GM12878 (cell line): ENCODE data around the gene PRCC. TPM values are rescaled to one million over a fixed set of nuclear protein-coding genes. Genes with fewer than 3 reads are reported as not detected.

ENCODE experiments used
- ATAC-seq: fragments of 200-7000 bp; cut with Tn5 transposase; 3 replicates; pipeline ENCODE4 v1.9.1; 2020; ENCODE audit warnings: mild to moderate bottlenecking, moderate library complexity
- BruUV-seq: library from RNA; stranded (reverse); fragments of 400-500 nt; replicated peaks from 2 replicates; lab custom pipeline; 2021; lab: Mats Ljungman, UMichigan
- CTCF ChIA-PET: fragments of 300-600 bp; sonication (Branson Sonifier 250); formaldehyde crosslinking; extraction: SDS; loops from one replicate; lab custom pipeline; 2021; ENCODE audit warnings: inconsistent platforms; lab: Yijun Ruan, JAX
- POLR2A ChIA-PET: fragments of 350-600 bp; formaldehyde crosslinking; extraction: SDS; loops from one replicate; lab custom pipeline; 2021; ENCODE audit warnings: inconsistent platforms; lab: Charles Lee
- RAD21 ChIA-PET: fragments of 300-600 bp; sonication (Branson Sonifier 250); formaldehyde crosslinking; loops from one replicate; lab custom pipeline; 2023; ENCODE audit warnings: antibody characterized with exemption; ENCODE audit not compliant: unreplicated experiment; lab: Charles Lee
- SMC1A ChIA-PET: fragments of 300-600 bp; sonication (Branson Sonifier 250); formaldehyde crosslinking; loops from one replicate; lab custom pipeline; 2023; ENCODE audit not compliant: unreplicated experiment, uncharacterized antibody; lab: Charles Lee
- DNase-seq: peaks from one replicate; pipeline ENCODE4 v3.0.0-alpha.2; 2011; ENCODE audit warnings: low read depth, low spot score
- FAIRE-seq: peaks from 3 replicates; lab custom pipeline; 2011; peaks lifted over from hg19 to GRCh38; lab: Jason Lieb, UNC
- H2AFZ ChIP-seq: 2 replicates; pipeline ENCODE4 v1.6.0; 2011; ENCODE audit warnings: low read depth, low read length, control low read depth; ENCODE audit not compliant: control insufficient read depth
- H3K27ac ChIP-seq: 2 replicates; pipeline ENCODE4 v1.5.1; 2011; ENCODE audit warnings: control low read depth; ENCODE audit not compliant: control insufficient read depth, insufficient read depth
- H3K27me3 ChIP-seq, 2 experiments: replicated peaks in 1 of 2; 2 replicates each; pipeline versions ENCODE4 v1.6.0 to v1.6.1; 2011; ENCODE audit warnings: low read length in 1 of 2; ENCODE audit not compliant: control insufficient read depth in 2 of 2, insufficient read depth in 2 of 2
- H3K36me3 ChIP-seq, 2 experiments: 2 replicates each; pipeline ENCODE4 v1.5.1; 2011; ENCODE audit warnings: low read length in 1 of 2; ENCODE audit not compliant: control insufficient read depth in 2 of 2, insufficient read depth in 2 of 2
- H3K4me1 ChIP-seq: 2 replicates; pipeline ENCODE4 v1.6.1; 2011; ENCODE audit warnings: mild to moderate bottlenecking, low read length, moderate library complexity, mixed read lengths; ENCODE audit not compliant: control insufficient read depth, insufficient read depth
- H3K4me2 ChIP-seq: 2 replicates; pipeline ENCODE4 v1.6.0; 2011; ENCODE audit warnings: control low read depth; ENCODE audit not compliant: control insufficient read depth, insufficient read depth
- H3K4me3 ChIP-seq: fragments of 200-600 bp; sonication (generic); 2 replicates; pipeline ENCODE4 v1.5.1; 2016
- H3K79me2 ChIP-seq: 2 replicates; pipeline ENCODE4 v1.6.0; 2011; ENCODE audit warnings: low read length; ENCODE audit not compliant: control insufficient read depth, insufficient read depth
- H3K9ac ChIP-seq: 2 replicates; pipeline ENCODE4 v1.8.0; 2011; ENCODE audit warnings: low read length, control low read depth, mixed read lengths; ENCODE audit not compliant: control insufficient read depth, insufficient read depth
- H3K9me3 ChIP-seq: replicated peaks from 3 replicates; pipeline ENCODE4 v1.5.1; 2011; ENCODE audit warnings: mild to moderate bottlenecking, low read length; ENCODE audit not compliant: control insufficient read depth, insufficient read depth
- H4K20me1 ChIP-seq: 2 replicates; pipeline ENCODE4 v1.6.0; 2011; ENCODE audit not compliant: control insufficient read depth, insufficient read depth
- CHD1 ChIP-seq: IDR thresholded peaks from 2 replicates; pipeline ENCODE4 v1.6.1; 2012; ENCODE audit warnings: low read depth, low read length, improper control_type of control experiment
- KLF5 ChIP-seq: fragments of 450-650 bp; IDR thresholded peaks from 2 replicates; pipeline ENCODE4 v1.6.1; 2014; ENCODE audit warnings: mild to moderate bottlenecking; ENCODE audit not compliant: partially characterized antibody
- MYC ChIP-seq: IDR thresholded peaks from 2 replicates; pipeline ENCODE4 v1.6.1; 2011; ENCODE audit warnings: mild to moderate bottlenecking, low read length, moderate library complexity, inconsistent platforms; ENCODE audit not compliant: insufficient read depth, insufficient replicate concordance, insufficient read length, severe bottlenecking
- NFYA ChIP-seq: IDR thresholded peaks from 2 replicates; pipeline ENCODE4 v1.6.1; 2011; ENCODE audit warnings: low read depth, mild to moderate bottlenecking, low read length, improper control_type of control experiment, borderline replicate concordance
- SREBF1 ChIP-seq: IDR thresholded peaks from 2 replicates; pipeline ENCODE4 v1.6.1; 2012; ENCODE audit warnings: mild to moderate bottlenecking, low read length
- STAT3 ChIP-seq: IDR thresholded peaks from 2 replicates; pipeline ENCODE4 v1.6.1; 2011; ENCODE audit warnings: low read depth, low read length, improper control_type of control experiment
- TAF1 ChIP-seq: IDR thresholded peaks from 2 replicates; pipeline ENCODE4 v1.6.1; 2011; ENCODE audit warnings: mild to moderate bottlenecking, low read depth, low read length, borderline replicate concordance
- WGBS: methylation state at CpG from one replicate; pipeline ENCODE4 v1.1.6; 2016; ENCODE audit warnings: low lambda C conversion rate; ENCODE audit not compliant: insufficient replicate concordance, insufficient coverage; ENCODE audit errors: missing lambda C conversion rate; 5-methylcytosine and 5-hydroxymethylcytosine counted together
- in situ Hi-C: fragments of 300-500 bp; cut with MboI; formaldehyde crosslinking; loops from 9 replicates; pipeline ENCODE4 v1.14.3; 2018; ENCODE audit warnings: mixed read lengths
- intact Hi-C: fragments of 100-400 bp; cut with micrococcal nuclease; formaldehyde crosslinking; loops from one replicate; pipeline ENCODE4 v1.14.2; 2022; ENCODE audit not compliant: unreplicated experiment
- polyA plus RNA-seq, 11 experiments: library from polyadenylated mRNA; depleted of rRNA in 4 of 11; unstranded in 6 of 11; stranded (reverse) in 5 of 11; fragments of >200 nt; fragmentation: Nextera tagmentation in 4 of 11; fragmentation: Illumina TruSeq in 1 of 11; extraction: Ambion mirVana in 4 of 11; extraction: Trizol in 1 of 11; gene quantifications; 1 replicate in 1 of 11; 2 replicates in 10 of 11; pipeline versions ENCODE4 v1.2.1 to v1.2.3, GENCODE V29; 2011 to 2016; ENCODE audit warnings: inconsistent platforms in 2 of 11, missing spikeins in 2 of 11, low read depth in 1 of 11
- total RNA-seq, 4 experiments: library from RNA; depleted of rRNA in 3 of 4; stranded (reverse); fragments of >200 nt in 3 of 4; fragmentation: Illumina TruSeq in 1 of 4; extraction: Trizol in 1 of 4; gene quantifications; 2 replicates each; pipeline versions ENCODE4 v1.2.1 to v1.2.3, GENCODE V29; 2013 to 2021
- TF ChIP-seq, protein P1 (sequence below), 3 experiments: IDR thresholded peaks in 2 of 3; conservative IDR thresholded peaks in 1 of 3; 2 replicates each; pipeline ENCODE4 v1.5.1; 2011; ENCODE audit warnings: low read depth in 3 of 3, low read length in 3 of 3, mild to moderate bottlenecking in 3 of 3, control low read depth in 2 of 3, moderate library complexity in 2 of 3, inconsistent platforms in 1 of 3, mixed read lengths in 1 of 3; ENCODE audit not compliant: control insufficient read depth in 2 of 3, insufficient read depth in 1 of 3; ENCODE audit errors: extremely low read depth in 1 of 3
- TF ChIP-seq, protein P2 (sequence below): IDR thresholded peaks from 2 replicates; pipeline ENCODE4 v1.6.1; 2012; ENCODE audit warnings: low read depth, low read length, improper control_type of control experiment

The PRCC gene
- total and polyA plus RNA-seq, 10 of the 15 experiments (the other 5 are each of a cell fraction or from before 2014, with no cell fraction given), result 23.8 to 132 (median 63.1) TPM

DNA sequence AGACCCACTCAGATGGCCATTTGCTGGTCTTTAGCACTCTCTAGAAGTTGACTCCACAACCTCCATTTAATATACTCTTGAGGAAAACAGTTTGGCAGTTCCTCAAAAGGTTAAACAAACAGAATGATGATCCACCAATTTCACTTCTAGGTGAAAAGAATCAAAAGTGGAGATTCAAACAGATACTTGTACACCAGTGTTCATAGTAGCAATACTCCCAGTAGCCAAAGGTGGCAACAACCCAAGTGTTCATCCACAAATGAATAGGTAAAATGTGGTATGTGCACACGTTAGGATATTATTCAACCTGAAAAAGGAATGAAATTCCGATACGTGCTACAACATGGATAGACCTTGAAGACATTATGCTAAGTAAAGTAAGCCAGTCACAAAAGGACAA lies 6.3 kb downstream of the PRCC start:
- TF ChIP-seq CHD1, result no peak
- TF ChIP-seq, protein P1, sequence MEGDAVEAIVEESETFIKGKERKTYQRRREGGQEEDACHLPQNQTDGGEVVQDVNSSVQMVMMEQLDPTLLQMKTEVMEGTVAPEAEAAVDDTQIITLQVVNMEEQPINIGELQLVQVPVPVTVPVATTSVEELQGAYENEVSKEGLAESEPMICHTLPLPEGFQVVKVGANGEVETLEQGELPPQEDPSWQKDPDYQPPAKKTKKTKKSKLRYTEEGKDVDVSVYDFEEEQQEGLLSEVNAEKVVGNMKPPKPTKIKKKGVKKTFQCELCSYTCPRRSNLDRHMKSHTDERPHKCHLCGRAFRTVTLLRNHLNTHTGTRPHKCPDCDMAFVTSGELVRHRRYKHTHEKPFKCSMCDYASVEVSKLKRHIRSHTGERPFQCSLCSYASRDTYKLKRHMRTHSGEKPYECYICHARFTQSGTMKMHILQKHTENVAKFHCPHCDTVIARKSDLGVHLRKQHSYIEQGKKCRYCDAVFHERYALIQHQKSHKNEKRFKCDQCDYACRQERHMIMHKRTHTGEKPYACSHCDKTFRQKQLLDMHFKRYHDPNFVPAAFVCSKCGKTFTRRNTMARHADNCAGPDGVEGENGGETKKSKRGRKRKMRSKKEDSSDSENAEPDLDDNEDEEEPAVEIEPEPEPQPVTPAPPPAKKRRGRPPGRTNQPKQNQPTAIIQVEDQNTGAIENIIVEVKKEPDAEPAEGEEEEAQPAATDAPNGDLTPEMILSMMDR (IDR thresholded peaks at IDR 0.05 in 2 of 3, conservative IDR thresholded peaks at IDR 0.05 in 1 of 3; ENCODE audit: control insufficient read depth in 2 of 3, extremely low read depth in 1 of 3, insufficient read depth in 1 of 3, low read depth in 3 of 3, low read length in 3 of 3), result peak in 2 of 3 experiments; percentile 25 to 34; a peak in 2 of 6 replicates
- TF ChIP-seq, all 136 proteins: peak for 1
- DNase-seq (no peak), ATAC-seq (peak; percentile 73), FAIRE-seq (no peak)
- in situ Hi-C loops, result no loop called here
- Histone ChIP-seq H3K27ac (no peak overlapping the region), H2AFZ (no peak overlapping the region), H3K79me2 (peaks cover 82% of the 10 kb centered on the region), H3K4me3 (0 out of 2 replicates have a peak overlapping the region, but pooled peaks have one; percentile 15), H3K9ac (no peak overlapping the region), H3K36me3 (peaks cover 0 to 16% of the 10 kb centered on the region in 2 experiments; a peak in 2 of 4 replicates), H3K27me3 (no peaks in the 10 kb centered on the region), H3K9me3 (no peaks in the 10 kb centered on the region), H3K4me1 (no peaks in the 10 kb centered on the region), H3K4me2 (peak overlapping the region; percentile 1), H4K20me1 (no peaks in the 10 kb centered on the region)
- intact Hi-C loops, result no loop called here
- POLR2A ChIA-PET, result no interaction called here
- WGBS, result 39% methylated on average over 3 of the region's 3 CpGs
- BruUV-seq, result no TSS peak
- CTCF ChIA-PET, result interaction anchor here (0.6 to 10.1 kb wide), 10 partner anchors 11 to 315 kb away, joined by 3 to 152 read pairs (median 6); partner anchors contain the start of genes ISG20L2, METTL25B and NTRK1
- SMC1A ChIA-PET, result interaction anchor here (0.5 to 11.8 kb wide), 3 partner anchors 19 to 152 kb away, joined by 3 to 108 read pairs (median 3); partner anchors contain the start of genes ISG20L2 and METTL25B
- RAD21 ChIA-PET, result interaction anchor here (1.9 kb wide), 1 partner anchor 47 kb away, joined by 9 read pairs; no protein-coding TSS in a partner anchor

DNA sequence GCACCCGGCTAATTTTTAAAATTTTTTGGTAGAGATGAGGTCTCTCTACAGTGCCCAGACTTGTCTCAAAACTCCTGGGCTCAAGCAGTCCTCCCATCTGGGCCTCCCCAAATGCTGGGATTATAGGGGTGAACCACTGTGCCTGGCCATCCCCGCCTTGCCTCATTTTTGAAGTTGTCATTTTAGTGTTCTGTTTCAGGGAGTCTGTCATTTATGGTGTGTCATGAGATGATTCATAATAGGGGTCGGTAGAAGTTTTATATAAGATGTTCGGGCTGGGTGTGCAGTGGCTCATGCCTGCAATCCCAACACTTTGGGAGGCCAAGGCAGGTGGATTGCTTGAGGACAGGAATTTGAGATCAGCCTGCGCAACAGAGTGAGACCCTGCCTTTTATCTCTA lies 8.5 kb downstream of the PRCC start:
- Histone ChIP-seq H3K36me3 (peaks cover 0 to 14% of the 10 kb centered on the region in 2 experiments; a peak in 2 of 4 replicates), H3K4me1 (no peaks in the 10 kb centered on the region), H3K79me2 (peaks cover 68% of the 10 kb centered on the region), H3K27me3 (no peaks in the 10 kb centered on the region), H3K27ac (no peak overlapping the region), H2AFZ (no peak overlapping the region), H4K20me1 (no peaks in the 10 kb centered on the region), H3K9ac (no peak overlapping the region), H3K4me2 (0 out of 2 replicates have a peak overlapping the region, but pooled peaks have one; percentile 27), H3K4me3 (no peak overlapping the region), H3K9me3 (no peaks in the 10 kb centered on the region)
- FAIRE-seq (no peak), DNase-seq (no peak), ATAC-seq (no peak; the same call in 2 of the 3 replicates)
- RAD21 ChIA-PET, result interaction anchor here (0.7 to 1.7 kb wide), 3 partner anchors 24 to 86 kb away, joined by 3 to 13 read pairs (median 4); no protein-coding TSS in a partner anchor
- CTCF ChIA-PET, result interaction anchor here (0.6 to 10.1 kb wide), 7 partner anchors 7 to 116 kb away, joined by 3 to 84 read pairs (median 5); partner anchors contain the start of genes ISG20L2, METTL25B and NTRK1
- BruUV-seq, result no TSS peak
- POLR2A ChIA-PET, result no interaction called here
- in situ Hi-C loops, result no loop called here
- 75% methylated on average over 5 of the region's 5 CpGs for WGBS
- SMC1A ChIA-PET, result interaction anchor here (1.6 to 1.9 kb wide), 4 partner anchors 14 to 84 kb away, joined by 3 to 7 read pairs (median 4); partner anchors contain the start of genes ISG20L2 and METTL25B
- intact Hi-C loops, result no loop called here
- no peak for TF ChIP-seq STAT3
- no peak for TF ChIP-seq TAF1
- no peak for TF ChIP-seq NFYA
- no peak for TF ChIP-seq KLF5
- TF ChIP-seq, protein P1 (IDR thresholded peaks at IDR 0.05 in 2 of 3, conservative IDR thresholded peaks at IDR 0.05 in 1 of 3; ENCODE audit: control insufficient read depth in 2 of 3, extremely low read depth in 1 of 3, insufficient read depth in 1 of 3, low read depth in 3 of 3, low read length in 3 of 3), result no peak
- no peak for TF ChIP-seq MYC
- TF ChIP-seq, protein P2, sequence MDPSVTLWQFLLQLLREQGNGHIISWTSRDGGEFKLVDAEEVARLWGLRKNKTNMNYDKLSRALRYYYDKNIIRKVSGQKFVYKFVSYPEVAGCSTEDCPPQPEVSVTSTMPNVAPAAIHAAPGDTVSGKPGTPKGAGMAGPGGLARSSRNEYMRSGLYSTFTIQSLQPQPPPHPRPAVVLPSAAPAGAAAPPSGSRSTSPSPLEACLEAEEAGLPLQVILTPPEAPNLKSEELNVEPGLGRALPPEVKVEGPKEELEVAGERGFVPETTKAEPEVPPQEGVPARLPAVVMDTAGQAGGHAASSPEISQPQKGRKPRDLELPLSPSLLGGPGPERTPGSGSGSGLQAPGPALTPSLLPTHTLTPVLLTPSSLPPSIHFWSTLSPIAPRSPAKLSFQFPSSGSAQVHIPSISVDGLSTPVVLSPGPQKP, result no peak
- no peak for TF ChIP-seq SREBF1
